Measurements from ENCODE around the gene ICAM1. TPM values are rescaled to one million over a fixed set of nuclear protein-coding genes. Genes with fewer than 3 reads are reported as not detected.

Gene ICAM1
- total and polyA plus RNA-seq, 2 of the 8 experiments (the other 6 are each of a cell fraction or from before 2014, with no cell fraction given) = 4.0 to 9.4 TPM

DNA sequence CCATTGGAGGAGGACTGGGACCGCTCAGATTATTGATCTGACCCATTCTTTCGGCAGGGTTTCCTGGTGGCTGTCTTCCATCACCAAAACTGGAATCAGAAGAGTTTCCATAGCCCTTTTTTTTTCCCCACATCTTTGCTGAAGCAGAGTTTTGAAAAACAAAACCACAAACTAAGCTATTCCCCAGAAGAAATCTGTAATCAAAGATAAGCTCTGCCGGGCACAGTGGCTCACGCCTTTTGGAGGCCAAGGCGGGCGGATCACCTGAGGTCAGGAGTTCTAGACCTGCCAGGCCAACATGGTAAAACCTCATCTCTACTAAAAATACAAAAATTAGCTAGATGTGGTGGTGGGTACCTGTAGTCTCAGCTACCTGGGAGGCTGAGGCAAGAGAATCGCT is 4.2 kb upstream of the ICAM1 start:
- H3K23me2 ChIP-seq (ENCODE audit: low read depth, low read length) = peaks cover 11% of the 10 kb centered on the region; the same call in 1 of the 2 replicates
- no peak overlapping the region for H2BK12ac ChIP-seq (ENCODE audit: low read depth, low read length)
- no peak overlapping the region for H3K18ac ChIP-seq (ENCODE audit: extremely low read depth, low read length)
- no peak overlapping the region for H2BK20ac ChIP-seq (ENCODE audit: low read length)
- H2BK120ac ChIP-seq (replicated peaks; ENCODE audit: low read depth, low read length) = no peak overlapping the region
- no peak overlapping the region for H3K23ac ChIP-seq (ENCODE audit: insufficient read length)
- H2AFZ ChIP-seq (ENCODE audit: low read length) = no peak overlapping the region
- no peak overlapping the region for H2AK5ac ChIP-seq (ENCODE audit: low read depth, low read length)
- no peaks in the 10 kb centered on the region for H3K79me2 ChIP-seq (ENCODE audit: control insufficient read depth in 1 of 2, insufficient read depth in 2 of 2, low read length in 2 of 2)
- CTCF ChIA-PET (ENCODE audit: partially characterized antibody) = interaction anchor here (0.7 to 9.4 kb wide), 5 partner anchors 8 to 124 kb away, joined by 3 to 122 read pairs (median 6); partner anchors contain the start of gene TYK2
- no peak overlapping the region for H2BK5ac ChIP-seq (ENCODE audit: low read depth, low read length)
- no peak overlapping the region for H3K4me2 ChIP-seq (ENCODE audit: insufficient read depth in 1 of 2, low read depth in 2 of 2, low read length in 2 of 2)
- no peak overlapping the region for H3K9ac ChIP-seq (replicated peaks in 1 of 4; ENCODE audit: extremely low read depth in 1 of 4, low read depth in 3 of 4, low read length in 3 of 4)
- no peak overlapping the region for H3K14ac ChIP-seq (ENCODE audit: insufficient read length)
- WGBS, 2 experiments (ENCODE audit: extremely low coverage in 1 of 2, insufficient coverage in 1 of 2, insufficient read length in 1 of 2, insufficient replicate concordance in 2 of 2, low coverage in 1 of 2, low lambda C conversion rate in 2 of 2, missing lambda C conversion rate in 1 of 2) = 89% methylated on average over 7 of the region's 7 CpGs; no CpG with 5 or more reads in 1 of the 2 experiments
- H3K79me1 ChIP-seq (ENCODE audit: low read depth, low read length) = no peaks in the 10 kb centered on the region
- H4K5ac ChIP-seq (ENCODE audit: insufficient read length, low read depth, low read length) = no peak overlapping the region
- no peak overlapping the region for H4K8ac ChIP-seq (ENCODE audit: extremely low read depth, insufficient read depth, low read length)
- no peaks in the 10 kb centered on the region for H3K36me3 ChIP-seq (ENCODE audit: control insufficient read depth in 2 of 4, insufficient read depth in 4 of 4, low read length in 3 of 4)
- no peak for FAIRE-seq
- H3K27me3 ChIP-seq (replicated peaks in 1 of 4; ENCODE audit: control insufficient read depth in 3 of 4, extremely low read depth in 1 of 4, insufficient read depth in 3 of 4, low read length in 3 of 4) = peaks cover 9 to 23% (median 20%) of the 10 kb centered on the region in 4 experiments
- no peaks in the 10 kb centered on the region for H3K9me3 ChIP-seq (ENCODE audit: insufficient read depth in 2 of 2, low read depth in 1 of 2, low read length in 1 of 2)
- H3K4ac ChIP-seq (replicated peaks; ENCODE audit: insufficient read length, low read depth, low read length) = no peak overlapping the region
- no peak overlapping the region for H3K56ac ChIP-seq (replicated peaks; ENCODE audit: insufficient read length, low read depth, low read length)
- no peak overlapping the region for H3K4me3 ChIP-seq (ENCODE audit: extremely low read depth in 1 of 4, insufficient read depth in 2 of 4, low read depth in 3 of 4, low read length in 4 of 4)
- no peak for DNase-seq (ENCODE audit: low read depth in 1 of 2, low spot score in 2 of 2)
- no peak overlapping the region for H2BK15ac ChIP-seq (ENCODE audit: low read length)
- POLR2A ChIA-PET (ENCODE audit: partially characterized antibody) = interaction anchor here (0.9 kb wide), 1 partner anchor 66 kb away, joined by 4 read pairs; the partner anchor contains the start of gene RAVER1
- H4K20me1 ChIP-seq (replicated peaks in 1 of 2; ENCODE audit: control insufficient read depth in 1 of 2, insufficient read depth in 2 of 2, low read length in 2 of 2) = no peaks in the 10 kb centered on the region
- H3K27ac ChIP-seq (ENCODE audit: low read depth, low read length) = no peak overlapping the region
- peaks cover 0 to 8% (median 5%) of the 10 kb centered on the region in 4 experiments; a peak in 5 of 7 replicates for H3K4me1 ChIP-seq (replicated peaks in 1 of 4; ENCODE audit: control insufficient read depth in 3 of 4, insufficient read depth in 4 of 4, low read length in 3 of 4)
- no peak overlapping the region for H4K91ac ChIP-seq (replicated peaks; ENCODE audit: insufficient read length, low read length)
- TF ChIP-seq TCF12 (IDR thresholded peaks at IDR 0.05; ENCODE audit: low read depth, low read length) (no peak), PHF8 (conservative IDR thresholded peaks at IDR 0.05; ENCODE audit: low read depth, low read length) (no peak), TAF7 (optimal IDR thresholded peaks at IDR 0.05; ENCODE audit: borderline replicate concordance, low read depth, low read length) (no peak), BRCA1 (IDR thresholded peaks at IDR 0.05; ENCODE audit: low read depth, low read length) (no peak), TBP (IDR thresholded peaks at IDR 0.05; ENCODE audit: low read depth, low read length) (no peak), CBX5 (IDR thresholded peaks at IDR 0.05; ENCODE audit: low read depth, low read length) (no peak)

All from H1 (cell line).